HEK293 (cell line): ENCODE measurements around the gene S100A16.

ENCODE experiments used
- CTCF ChIA-PET: fragments of 350-600 bp; formaldehyde crosslinking; extraction: SDS; loops from one replicate; lab custom pipeline; 2021; ENCODE audit warnings: antibody characterized with exemption; lab: Yijun Ruan, JAX
- POLR2A ChIA-PET: fragments of 300-600 bp; formaldehyde crosslinking; extraction: SDS; loops from one replicate; lab custom pipeline; 2020; ENCODE audit warnings: antibody characterized with exemption, inconsistent platforms; lab: Yijun Ruan, JAX
- H3K27ac ChIP-seq: fragments of 200-500 bp; sonication (Bioruptor generic); 2 replicates; pipeline ENCODE4 v1.5.1; 2014; ENCODE audit warnings: low read depth, low read length, control low read depth, inconsistent platforms; ENCODE audit errors: extremely low read depth
- H3K36me3 ChIP-seq, 2 experiments: fragments of 200-500 bp in 1 of 2; sonication (Bioruptor generic) in 1 of 2; 1 replicate in 1 of 2; 2 replicates in 1 of 2; pipeline ENCODE4 v1.5.1; 2014 to 2017; ENCODE audit warnings: inconsistent platforms in 2 of 2, low read length in 2 of 2; ENCODE audit not compliant: control insufficient read depth in 2 of 2, insufficient read depth in 1 of 2
- H3K4me1 ChIP-seq: fragments of 200-500 bp; sonication (Bioruptor generic); 2 replicates; pipeline ENCODE4 v1.5.1; 2014; ENCODE audit warnings: mild to moderate bottlenecking, low read length, inconsistent platforms; ENCODE audit not compliant: control insufficient read depth, insufficient read depth
- H3K4me3 ChIP-seq: 2 replicates; pipeline ENCODE4 v1.5.1; 2011; ENCODE audit warnings: low read depth, mild to moderate bottlenecking, control low read depth, low read length, moderate library complexity
- H3K9me3 ChIP-seq: fragments of 200-500 bp; sonication (Bioruptor generic); 2 replicates; pipeline ENCODE4 v1.5.1; 2014; ENCODE audit warnings: low read depth, low read length, inconsistent platforms; ENCODE audit not compliant: control insufficient read depth, insufficient read depth
- ATF2 ChIP-seq: fragments of 450-650 bp; formaldehyde crosslinking; IDR thresholded peaks from 2 replicates; pipeline ENCODE4 v1.5.1; 2016; ENCODE audit warnings: missing biosample characterization, missing genetic modification characterization, low read depth
- CTCF ChIP-seq: fragments of 450-650 bp; formaldehyde crosslinking; IDR thresholded peaks from 2 replicates; pipeline ENCODE4 v1.5.1; 2016; ENCODE audit warnings: missing biosample characterization, missing genetic modification characterization
- OVOL3 ChIP-seq: fragments of 450-650 bp; formaldehyde crosslinking; IDR thresholded peaks from 2 replicates; pipeline ENCODE4 v1.5.1; 2016; ENCODE audit warnings: missing biosample characterization, missing genetic modification characterization
- PRDM6 ChIP-seq: fragments of 450-650 bp; formaldehyde crosslinking; IDR thresholded peaks from 2 replicates; pipeline ENCODE4 v1.5.1; 2017; ENCODE audit warnings: missing biosample characterization, missing genetic modification characterization
- RBAK ChIP-seq: fragments of 450-650 bp; formaldehyde crosslinking; IDR thresholded peaks from 2 replicates; pipeline ENCODE4 v1.5.1; 2016; ENCODE audit warnings: missing biosample characterization, missing genetic modification characterization
- YY1 ChIP-seq: fragments of 450-650 bp; formaldehyde crosslinking; IDR thresholded peaks from 2 replicates; pipeline ENCODE4 v1.5.1; 2018; ENCODE audit warnings: missing biosample characterization, missing genetic modification characterization
- YY2 ChIP-seq: fragments of 450-650 bp; formaldehyde crosslinking; IDR thresholded peaks from 2 replicates; pipeline ENCODE4 v1.5.1; 2016; ENCODE audit warnings: missing biosample characterization, missing genetic modification characterization
- ZFHX2 ChIP-seq: fragments of 450-650 bp; formaldehyde crosslinking; conservative IDR thresholded peaks from 2 replicates; pipeline ENCODE4 v1.5.1; 2016; ENCODE audit warnings: missing biosample characterization, missing genetic modification characterization
- ZFP37 ChIP-seq: fragments of 450-650 bp; formaldehyde crosslinking; IDR thresholded peaks from 2 replicates; pipeline ENCODE4 v1.5.1; 2016; ENCODE audit warnings: missing biosample characterization, missing genetic modification characterization
- ZIC2 ChIP-seq: fragments of 450-650 bp; formaldehyde crosslinking; IDR thresholded peaks from 2 replicates; pipeline ENCODE4 v1.5.1; 2016; ENCODE audit warnings: missing biosample characterization, missing genetic modification characterization
- ZNF140 ChIP-seq: fragments of 450-650 bp; formaldehyde crosslinking; IDR thresholded peaks from 2 replicates; pipeline ENCODE4 v1.5.1; 2016; ENCODE audit warnings: missing biosample characterization, missing genetic modification characterization
- ZNF174 ChIP-seq: fragments of 450-650 bp; formaldehyde crosslinking; IDR thresholded peaks from 2 replicates; pipeline ENCODE4 v1.5.0; 2017; ENCODE audit warnings: missing biosample characterization, mild to moderate bottlenecking, missing genetic modification characterization
- ZNF175 ChIP-seq: fragments of 450-650 bp; formaldehyde crosslinking; IDR thresholded peaks from 2 replicates; pipeline ENCODE4 v1.5.1; 2016; ENCODE audit warnings: missing biosample characterization, missing genetic modification characterization
- ZNF211 ChIP-seq: fragments of 450-650 bp; formaldehyde crosslinking; IDR thresholded peaks from 2 replicates; pipeline ENCODE4 v1.5.1; 2016; ENCODE audit warnings: low read depth, missing biosample characterization, missing genetic modification characterization
- ZNF24 ChIP-seq: fragments of 450-650 bp; formaldehyde crosslinking; IDR thresholded peaks from 2 replicates; pipeline ENCODE4 v1.5.1; 2016; ENCODE audit warnings: missing biosample characterization, missing genetic modification characterization
- ZNF335 ChIP-seq: fragments of 450-650 bp; formaldehyde crosslinking; conservative IDR thresholded peaks from 2 replicates; pipeline ENCODE4 v1.5.1; 2016; ENCODE audit warnings: missing biosample characterization, missing genetic modification characterization
- ZNF426 ChIP-seq: fragments of 450-650 bp; formaldehyde crosslinking; IDR thresholded peaks from 2 replicates; pipeline ENCODE4 v1.5.1; 2017; ENCODE audit warnings: missing biosample characterization, missing genetic modification characterization, mild to moderate bottlenecking, inconsistent platforms, moderate library complexity
- ZNF433 ChIP-seq: fragments of 450-650 bp; formaldehyde crosslinking; IDR thresholded peaks from 2 replicates; pipeline ENCODE4 v1.5.1; 2016; ENCODE audit warnings: missing biosample characterization, missing genetic modification characterization, low read depth
- ZNF513 ChIP-seq: fragments of 450-650 bp; IDR thresholded peaks from 2 replicates; pipeline ENCODE4 v1.5.1; 2018; ENCODE audit warnings: missing biosample characterization, missing genetic modification characterization
- ZNF529 ChIP-seq: fragments of 450-650 bp; formaldehyde crosslinking; IDR thresholded peaks from 2 replicates; pipeline ENCODE4 v1.5.1; 2017; ENCODE audit warnings: missing genetic modification characterization, missing biosample characterization; ENCODE audit not compliant: insufficient replicate concordance
- ZNF558 ChIP-seq: fragments of 450-650 bp; formaldehyde crosslinking; IDR thresholded peaks from 2 replicates; pipeline ENCODE4 v1.5.1; 2016; ENCODE audit warnings: missing biosample characterization, missing genetic modification characterization
- ZNF596 ChIP-seq: fragments of 450-650 bp; IDR thresholded peaks from 2 replicates; pipeline ENCODE4 v1.5.0; 2018; ENCODE audit warnings: missing biosample characterization, mild to moderate bottlenecking, missing genetic modification characterization, moderate library complexity
- ZNF654 ChIP-seq: fragments of 450-650 bp; formaldehyde crosslinking; IDR thresholded peaks from 2 replicates; pipeline ENCODE4 v1.5.1; 2016; ENCODE audit warnings: low read depth, missing biosample characterization, missing genetic modification characterization
- ZNF701 ChIP-seq: fragments of 450-650 bp; formaldehyde crosslinking; IDR thresholded peaks from 2 replicates; pipeline ENCODE4 v1.5.1; 2016; ENCODE audit warnings: missing biosample characterization, missing genetic modification characterization
- ZNF768 ChIP-seq: fragments of 450-650 bp; formaldehyde crosslinking; IDR thresholded peaks from 2 replicates; pipeline ENCODE4 v1.5.1; 2018; ENCODE audit warnings: missing biosample characterization, mild to moderate bottlenecking, missing genetic modification characterization
- ZNF785 ChIP-seq: fragments of 450-650 bp; formaldehyde crosslinking; IDR thresholded peaks from 2 replicates; pipeline ENCODE4 v1.5.1; 2016; ENCODE audit warnings: missing biosample characterization, missing genetic modification characterization
- ZNF843 ChIP-seq: fragments of 450-650 bp; formaldehyde crosslinking; IDR thresholded peaks from 2 replicates; pipeline ENCODE4 v1.5.1; 2016; ENCODE audit warnings: missing biosample characterization, missing genetic modification characterization
- ZSCAN4 ChIP-seq: fragments of 450-650 bp; formaldehyde crosslinking; IDR thresholded peaks from 2 replicates; pipeline ENCODE4 v1.5.1; 2017; ENCODE audit warnings: missing biosample characterization, missing genetic modification characterization

S100A16 gene

GRCh38 chr1:153573351-153573750, 39.6 kb downstream of the S100A16 start:
- CTCF ChIA-PET, result interaction anchor here (0.6 to 6.3 kb wide), 14 partner anchors 8 to 218 kb away, joined by 3 to 148 read pairs (median 5); partner anchors contain the start of genes CHTOP, S100A1 and S100A13
- no peak for TF ChIP-seq ZNF596 (tag by site-specific recombination)
- TF ChIP-seq ZNF175, result no peak
- no peak for TF ChIP-seq ZNF426 (tag by site-specific recombination)
- no peak for TF ChIP-seq ZNF24 (tag by site-specific recombination)
- no peak for TF ChIP-seq ZNF558
- no peak for TF ChIP-seq ZNF174 (tag by site-specific recombination)
- no peak for TF ChIP-seq ZNF768 (tag by site-specific recombination)
- no peak for TF ChIP-seq ZNF211 (tag by site-specific recombination)
- TF ChIP-seq ZFP37 (tag by site-specific recombination), result no peak
- TF ChIP-seq ATF2 (tag by site-specific recombination), result no peak
- TF ChIP-seq ZSCAN4, result no peak
- TF ChIP-seq PRDM6, result no peak
- TF ChIP-seq ZNF701, result no peak
- no peak for TF ChIP-seq YY1
- no peak for TF ChIP-seq ZNF140 (tag by site-specific recombination)
- TF ChIP-seq ZNF529, result no peak
- TF ChIP-seq OVOL3 (tag by site-specific recombination), result no peak
- TF ChIP-seq YY2 (tag by site-specific recombination), result no peak
- TF ChIP-seq ZFHX2 (tag by site-specific recombination), result no peak
- Histone ChIP-seq H3K4me3 (no peak overlapping the region), H3K9me3 (no peaks in the 10 kb centered on the region), H3K27ac (no peak overlapping the region), H3K4me1 (no peaks in the 10 kb centered on the region), H3K36me3 (no peaks in the 10 kb centered on the region)
- POLR2A ChIA-PET, result interaction anchor here (2.3 to 3.4 kb wide), 2 partner anchors 54 to 61 kb away, joined by 12 to 16 read pairs; partner anchors contain the start of genes CHTOP and S100A13

- POLR2A ChIA-PET, result interaction anchor here (0.6 to 3.4 kb wide), 5 partner anchors 48 to 418 kb away, joined by 3 to 16 read pairs (median 6); partner anchors contain the start of genes CHTOP and S100A13
- H3K4me1 ChIP-seq, result no peaks in the 10 kb centered on the region
- TF ChIP-seq ZNF785 (tag by site-specific recombination) (no peak), ZNF843 (tag by site-specific recombination) (no peak), ZNF433 (tag by site-specific recombination) (no peak), ZNF335 (tag by site-specific recombination) (peak; percentile 35; the same call in 1 of the 2 replicates), RBAK (tag by site-specific recombination) (no peak), ZFHX2 (tag by site-specific recombination) (0 out of 2 replicates have a peak, but pooled peaks have one; percentile 17), CTCF (peak; percentile 69; the same call in 1 of the 2 replicates), ZIC2 (tag by site-specific recombination) (no peak), ZNF513 (tag by site-specific recombination) (no peak), ZNF654 (tag by site-specific recombination) (peak; percentile 42)
- no peaks in the 10 kb centered on the region for H3K9me3 ChIP-seq
- H3K4me3 ChIP-seq, result no peak overlapping the region
- CTCF ChIA-PET, result interaction anchor here (0.5 to 6.3 kb wide), 23 partner anchors 9 to 217 kb away, joined by 3 to 148 read pairs (median 4); partner anchors contain the start of genes CHTOP, S100A1, S100A13 and S100A6
- no peak overlapping the region for H3K27ac ChIP-seq
- no peaks in the 10 kb centered on the region for H3K36me3 ChIP-seq
These were observed 40.3 kb downstream of the S100A16 start for GRCh38 chr1:153572569-153573015.
